ENCODE measurements around the gene RNF44. TPM values are rescaled to one million over a fixed set of nuclear protein-coding genes. Genes with fewer than 3 reads are reported as not detected.

RNF44 gene
- total RNA-seq, 2 experiments from 2014 or later, result 162 to 166 TPM

GRCh38 chr5:176547802-176548201 lies 10.6 kb upstream of the RNF44 start:
- no peak overlapping the region for H3K4me3 Mint-ChIP-seq
- no peaks in the 10 kb centered on the region for H3K9me3 Mint-ChIP-seq
- no peak for DNase-seq
- POLR2A ChIA-PET, result interaction anchor here (1.2 to 1.3 kb wide), 3 partner anchors 11 to 17 kb away, joined by 3 to 6 read pairs (median 5); partner anchors contain the start of gene RNF44
- H3K4me1 Mint-ChIP-seq, result peaks cover 18% of the 10 kb centered on the region
- H3K27ac Mint-ChIP-seq, result no peak overlapping the region
- no peaks in the 10 kb centered on the region for H3K36me3 Mint-ChIP-seq
- ATAC-seq (ENCODE audit: low read depth), result no peak
- H3K27me3 Mint-ChIP-seq, result no peaks in the 10 kb centered on the region

- H3K4me1 Mint-ChIP-seq, result peaks cover 31% of the 10 kb centered on the region
Measured at GRCh38 chr5:176545737-176546509, 8.7 kb upstream of the RNF44 start.

GRCh38 chr5:176545388-176545736 lies 8.2 kb upstream of the RNF44 start:
- DNase-seq (no peak), ATAC-seq (ENCODE audit: low read depth) (no peak)
- Mint-ChIP-seq H3K27ac (no peak overlapping the region), H3K27me3 (no peaks in the 10 kb centered on the region), H3K9me3 (no peaks in the 10 kb centered on the region), H3K4me3 (no peak overlapping the region), H3K4me1 (peaks cover 34% of the 10 kb centered on the region), H3K36me3 (no peaks in the 10 kb centered on the region)
- POLR2A ChIA-PET, result interaction anchor here (6.5 kb wide), 1 partner anchor 13 kb away, joined by 167 read pairs; no protein-coding TSS in a partner anchor

More at GRCh38 chr5:176545737-176546509, 8.7 kb upstream of the RNF44 start:
- no peak for ATAC-seq (ENCODE audit: low read depth)
- Mint-ChIP-seq H3K4me3 (no peak overlapping the region), H3K9me3 (no peaks in the 10 kb centered on the region), H3K27ac (no peak overlapping the region), H3K36me3 (no peaks in the 10 kb centered on the region), H3K27me3 (no peaks in the 10 kb centered on the region)
- no peak for DNase-seq
- POLR2A ChIA-PET, result interaction anchor here (1.0 kb wide), 1 partner anchor 98 kb away, joined by 3 read pairs; the partner anchor contains the start of gene FAF2

GRCh38 chr5:176543428-176544182 lies 6.4 kb upstream of the RNF44 start:
- no peaks in the 10 kb centered on the region for H3K27me3 Mint-ChIP-seq
- DNase-seq, result peak; percentile 89
- H3K9me3 Mint-ChIP-seq, result no peaks in the 10 kb centered on the region
- ATAC-seq (ENCODE audit: low read depth), result peak; percentile 78
- H3K4me1 Mint-ChIP-seq, result peaks cover 47% of the 10 kb centered on the region
- POLR2A ChIA-PET, result interaction anchor here (0.8 to 6.5 kb wide), 14 partner anchors 8 to 154 kb away, joined by 3 to 167 read pairs (median 6); partner anchors contain the start of genes CLTB, FAF2 and HIGD2A
- H3K36me3 Mint-ChIP-seq, result no peaks in the 10 kb centered on the region
- peak overlapping the region; percentile 96 for H3K27ac Mint-ChIP-seq
- peak overlapping the region; percentile 94 for H3K4me3 Mint-ChIP-seq

GRCh38 chr5:176542596-176543427 lies 5.6 kb upstream of the RNF44 start:
- peak overlapping the region; percentile 96 for H3K27ac Mint-ChIP-seq
- no peaks in the 10 kb centered on the region for H3K36me3 Mint-ChIP-seq
- peak overlapping the region; percentile 97 for H3K4me3 Mint-ChIP-seq
- peak; percentile 32 for ATAC-seq (ENCODE audit: low read depth)
- no peaks in the 10 kb centered on the region for H3K9me3 Mint-ChIP-seq
- no peaks in the 10 kb centered on the region for H3K27me3 Mint-ChIP-seq
- DNase-seq, result no peak
- POLR2A ChIA-PET, result interaction anchor here (0.7 to 6.5 kb wide), 13 partner anchors 9 to 153 kb away, joined by 3 to 167 read pairs (median 6); partner anchors contain the start of genes CLTB, FAF2 and HIGD2A
- H3K4me1 Mint-ChIP-seq, result peaks cover 54% of the 10 kb centered on the region

- DNase-seq, result peak; percentile 82
- Mint-ChIP-seq H3K27me3 (no peaks in the 10 kb centered on the region), H3K27ac (peak overlapping the region; percentile 96), H3K9me3 (no peaks in the 10 kb centered on the region), H3K4me1 (peaks cover 54% of the 10 kb centered on the region), H3K36me3 (no peaks in the 10 kb centered on the region), H3K4me3 (peak overlapping the region; percentile 97)
- peak; percentile 5 for ATAC-seq (ENCODE audit: low read depth)
- POLR2A ChIA-PET, result interaction anchor here (0.7 to 6.5 kb wide), 7 partner anchors 10 to 125 kb away, joined by 3 to 167 read pairs (median 20); partner anchors contain the start of genes CLTB and FAF2
Measured at GRCh38 chr5:176542135-176542595, 5.0 kb upstream of the RNF44 start.

- Mint-ChIP-seq H3K9me3 (no peaks in the 10 kb centered on the region), H3K27ac (peak overlapping the region; percentile 96), H3K27me3 (no peaks in the 10 kb centered on the region), H3K4me1 (peaks cover 54% of the 10 kb centered on the region), H3K36me3 (no peaks in the 10 kb centered on the region), H3K4me3 (peak overlapping the region; percentile 97)
- ATAC-seq (ENCODE audit: low read depth) (peak; percentile 14), DNase-seq (peak; percentile 78)
- POLR2A ChIA-PET, result interaction anchor here (0.6 to 6.5 kb wide), 4 partner anchors 9 to 113 kb away, joined by 3 to 167 read pairs (median 14); no protein-coding TSS in a partner anchor
Measured at GRCh38 chr5:176541338-176542134, 4.3 kb upstream of the RNF44 start.

- Mint-ChIP-seq H3K36me3 (no peaks in the 10 kb centered on the region), H3K4me3 (peak overlapping the region; percentile 97), H3K9me3 (no peaks in the 10 kb centered on the region), H3K27me3 (no peaks in the 10 kb centered on the region), H3K27ac (peak overlapping the region; percentile 96), H3K4me1 (peaks cover 54% of the 10 kb centered on the region)
- DNase-seq, result no peak
- no peak for ATAC-seq (ENCODE audit: low read depth)
- POLR2A ChIA-PET, result interaction anchor here (0.6 to 6.5 kb wide), 4 partner anchors 9 to 125 kb away, joined by 3 to 167 read pairs (median 12); no protein-coding TSS in a partner anchor
Measured at GRCh38 chr5:176540956-176541337, 3.7 kb upstream of the RNF44 start.

GRCh38 chr5:176540476-176540899 lies 3.3 kb upstream of the RNF44 start:
- H3K4me1 Mint-ChIP-seq, result peaks cover 54% of the 10 kb centered on the region
- H3K27me3 Mint-ChIP-seq, result no peaks in the 10 kb centered on the region
- H3K27ac Mint-ChIP-seq, result peak overlapping the region; percentile 96
- H3K36me3 Mint-ChIP-seq, result peaks cover 4% of the 10 kb centered on the region
- POLR2A ChIA-PET, result interaction anchor here (0.8 to 6.5 kb wide), 4 partner anchors 8 to 125 kb away, joined by 3 to 167 read pairs (median 4); no protein-coding TSS in a partner anchor
- DNase-seq, result no peak
- no peak for ATAC-seq (ENCODE audit: low read depth)
- H3K9me3 Mint-ChIP-seq, result no peaks in the 10 kb centered on the region
- H3K4me3 Mint-ChIP-seq, result peak overlapping the region; percentile 97

GRCh38 chr5:176538989-176539384 lies 1.8 kb upstream of the RNF44 start:
- Mint-ChIP-seq H3K27ac (peak overlapping the region; percentile 51), H3K27me3 (no peaks in the 10 kb centered on the region), H3K4me1 (peaks cover 53% of the 10 kb centered on the region), H3K4me3 (no peak overlapping the region), H3K36me3 (peaks cover 9% of the 10 kb centered on the region), H3K9me3 (no peaks in the 10 kb centered on the region)
- DNase-seq, result no peak
- POLR2A ChIA-PET, result interaction anchor here (0.9 to 6.5 kb wide), 5 partner anchors 7 to 108 kb away, joined by 4 to 167 read pairs (median 11); partner anchors contain the start of gene TSPAN17
- ATAC-seq (ENCODE audit: low read depth), result no peak

GRCh38 chr5:176538230-176538988 lies 1.2 kb upstream of the RNF44 start:
- Mint-ChIP-seq H3K36me3 (peaks cover 11% of the 10 kb centered on the region), H3K4me3 (peak overlapping the region; percentile 100), H3K27ac (peak overlapping the region; percentile 99), H3K9me3 (no peaks in the 10 kb centered on the region), H3K27me3 (no peaks in the 10 kb centered on the region), H3K4me1 (peaks cover 58% of the 10 kb centered on the region)
- DNase-seq (no peak), ATAC-seq (ENCODE audit: low read depth) (no peak)
- POLR2A ChIA-PET, result interaction anchor here (0.6 to 5.6 kb wide), 14 partner anchors 9 to 917 kb away, joined by 3 to 60 read pairs (median 5); partner anchors contain the start of genes FAF2, HIGD2A, NOP16 and TSPAN17
